Amniotic epithelial cell (primary cell): ENCODE data around the gene HSPA6.
A peak's percentile ranks its signal among the peaks of the same experiment; 100 is the strongest.
"Not testable (repeated sequence)": the region's sequence is repeated elsewhere in the genome, so short reads cannot be mapped to it uniquely, and the experiment has no call there.

Experiments used
- DNase-seq: peaks from one replicate; pipeline ENCODE4 v3.0.0-alpha.2; 2010; ENCODE audit warnings: low read depth

The HSPA6 gene

DNA sequence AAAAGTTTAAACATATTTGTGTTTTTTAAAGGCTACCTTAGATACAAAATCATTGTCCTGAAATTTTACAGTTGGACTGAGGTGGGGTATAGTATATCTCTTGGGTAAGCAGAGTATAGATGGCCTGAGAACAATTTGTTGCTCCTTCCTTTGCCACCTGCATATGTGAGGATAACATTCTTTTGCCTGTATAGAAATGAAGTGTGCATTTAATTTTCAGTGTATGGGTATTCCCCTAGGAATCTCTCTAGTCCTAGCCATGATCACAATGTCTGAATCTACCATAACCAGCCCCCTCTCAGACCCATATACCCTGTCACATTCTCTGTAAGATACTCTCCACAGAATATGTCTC lies 21.0 kb upstream of the HSPA6 start:
- no peak for DNase-seq

DNA sequence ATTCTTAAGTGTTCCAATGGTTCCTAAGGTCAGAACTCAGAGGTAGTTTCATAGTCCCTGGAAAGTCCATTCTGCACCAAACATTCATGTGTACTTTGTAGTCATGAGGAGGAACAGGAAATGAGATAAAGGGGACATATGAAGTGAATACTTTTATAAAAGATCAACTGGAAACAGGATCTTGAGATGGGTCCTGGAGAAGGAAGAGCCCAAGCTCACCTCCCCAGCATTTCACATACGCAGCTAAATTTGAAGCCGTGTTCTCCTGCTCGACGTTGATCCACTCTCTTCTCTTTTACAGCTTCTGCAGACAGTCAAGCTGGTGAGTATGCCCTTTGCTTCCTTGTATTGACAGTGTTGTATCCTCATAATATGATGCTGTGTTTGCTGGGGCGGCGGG lies 18.7 kb upstream of the HSPA6 start:
- DNase-seq = no peak

DNA sequence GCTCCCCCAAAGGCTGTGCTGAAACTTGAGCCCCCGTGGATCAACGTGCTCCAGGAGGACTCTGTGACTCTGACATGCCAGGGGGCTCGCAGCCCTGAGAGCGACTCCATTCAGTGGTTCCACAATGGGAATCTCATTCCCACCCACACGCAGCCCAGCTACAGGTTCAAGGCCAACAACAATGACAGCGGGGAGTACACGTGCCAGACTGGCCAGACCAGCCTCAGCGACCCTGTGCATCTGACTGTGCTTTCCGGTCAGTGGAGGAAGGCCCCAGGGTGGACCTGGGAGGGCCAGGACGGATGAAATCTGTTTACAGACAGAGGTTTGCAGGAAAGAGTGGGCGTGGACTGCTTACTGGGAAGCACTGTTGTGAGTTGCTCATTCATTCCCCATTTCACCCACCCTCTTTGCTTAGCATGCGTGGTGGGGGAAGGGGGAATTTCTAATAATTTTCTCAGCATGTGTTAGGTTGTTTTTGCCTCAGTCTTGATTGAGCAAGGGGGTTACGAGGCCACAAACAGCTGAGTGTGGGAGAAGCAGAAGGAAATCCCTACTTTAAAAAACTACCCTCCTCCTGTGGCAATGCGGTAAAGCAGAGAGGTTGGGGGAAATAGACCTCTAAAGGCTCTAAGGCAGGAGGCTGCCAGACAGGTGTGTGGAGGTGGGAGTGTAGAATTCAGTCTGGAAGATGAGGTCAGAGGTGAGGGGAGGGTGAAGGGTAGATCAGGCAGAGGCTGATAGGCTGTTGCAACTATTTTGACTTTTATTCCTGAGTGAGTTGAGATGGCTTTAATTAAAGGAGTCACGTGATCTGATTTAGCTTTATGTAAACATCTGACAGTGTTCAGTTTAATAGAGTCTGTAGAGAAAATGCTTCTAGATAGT lies 17.8 kb upstream of the HSPA6 start:
- peak; percentile 80 for DNase-seq

DNA sequence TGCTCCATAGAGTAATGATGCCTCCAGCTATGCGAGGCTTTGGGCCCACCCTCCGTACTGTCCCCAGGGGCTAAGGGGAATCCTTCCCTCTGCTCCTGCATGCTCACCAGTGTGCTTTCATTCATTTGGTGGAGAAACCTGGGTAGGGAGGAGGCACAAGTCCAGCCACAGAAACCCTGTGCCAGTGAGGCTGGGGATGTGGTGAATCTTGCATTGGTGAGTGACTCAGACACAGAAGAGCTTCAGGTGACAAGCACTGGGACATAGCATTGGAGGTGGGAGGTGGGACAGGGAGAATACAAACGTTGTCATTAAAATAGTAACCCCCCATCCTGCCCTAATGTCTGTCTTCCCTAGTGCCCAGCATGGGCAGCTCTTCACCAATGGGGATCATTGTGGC lies 13.9 kb upstream of the HSPA6 start:
- DNase-seq = no peak

DNA sequence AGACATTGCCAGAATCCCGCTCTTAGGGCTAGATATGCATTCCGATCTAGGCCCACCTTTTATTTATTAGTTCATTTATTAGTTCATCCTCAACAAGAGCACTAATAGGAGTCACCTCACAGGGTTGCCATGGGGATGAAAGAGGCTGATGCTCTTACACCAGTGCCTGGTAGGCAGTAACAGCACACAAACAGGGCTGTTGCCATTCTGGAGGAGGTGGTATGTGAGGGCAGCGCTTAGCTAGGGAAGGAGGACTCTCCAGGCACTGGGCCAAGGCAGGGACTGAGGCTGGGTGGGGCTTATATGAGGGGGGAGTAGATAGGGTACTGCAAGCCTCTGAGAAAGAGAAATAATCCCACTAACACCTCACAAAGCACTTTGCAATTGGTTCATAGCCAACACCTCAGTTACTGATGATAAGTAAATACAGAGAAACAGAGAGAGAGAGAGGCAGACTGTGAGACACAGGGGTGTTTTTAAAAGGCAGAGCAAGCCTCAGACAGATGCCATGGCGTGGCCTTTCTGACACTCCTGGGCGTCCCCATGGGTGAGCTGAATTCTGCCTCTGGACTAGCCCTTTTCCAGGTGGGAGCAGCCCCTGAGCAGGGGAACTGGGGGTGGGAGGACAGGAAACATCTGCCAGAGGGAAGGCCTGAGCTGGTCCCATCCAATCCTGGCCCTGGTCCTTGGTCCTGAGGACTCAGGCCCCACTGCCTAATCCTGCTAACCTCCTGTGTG lies 13.2 kb upstream of the HSPA6 start:
- peak; percentile 13 for DNase-seq

DNA sequence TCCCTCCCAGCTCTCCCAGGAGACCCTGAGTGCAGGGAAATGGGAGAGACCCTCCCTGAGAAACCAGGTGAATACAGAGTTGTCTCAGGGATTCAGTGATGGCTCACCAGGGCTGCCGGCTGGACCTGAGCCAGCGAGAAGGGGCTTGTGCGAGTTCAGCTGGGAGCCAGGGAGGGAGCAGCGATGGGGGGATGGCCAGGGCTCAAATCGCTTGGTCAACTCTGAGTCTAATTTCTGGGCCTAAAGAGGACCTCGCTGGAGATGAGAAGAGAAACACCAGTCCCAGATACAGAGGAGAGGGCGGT lies 12.6 kb upstream of the HSPA6 start:
- no peak for DNase-seq

DNA sequence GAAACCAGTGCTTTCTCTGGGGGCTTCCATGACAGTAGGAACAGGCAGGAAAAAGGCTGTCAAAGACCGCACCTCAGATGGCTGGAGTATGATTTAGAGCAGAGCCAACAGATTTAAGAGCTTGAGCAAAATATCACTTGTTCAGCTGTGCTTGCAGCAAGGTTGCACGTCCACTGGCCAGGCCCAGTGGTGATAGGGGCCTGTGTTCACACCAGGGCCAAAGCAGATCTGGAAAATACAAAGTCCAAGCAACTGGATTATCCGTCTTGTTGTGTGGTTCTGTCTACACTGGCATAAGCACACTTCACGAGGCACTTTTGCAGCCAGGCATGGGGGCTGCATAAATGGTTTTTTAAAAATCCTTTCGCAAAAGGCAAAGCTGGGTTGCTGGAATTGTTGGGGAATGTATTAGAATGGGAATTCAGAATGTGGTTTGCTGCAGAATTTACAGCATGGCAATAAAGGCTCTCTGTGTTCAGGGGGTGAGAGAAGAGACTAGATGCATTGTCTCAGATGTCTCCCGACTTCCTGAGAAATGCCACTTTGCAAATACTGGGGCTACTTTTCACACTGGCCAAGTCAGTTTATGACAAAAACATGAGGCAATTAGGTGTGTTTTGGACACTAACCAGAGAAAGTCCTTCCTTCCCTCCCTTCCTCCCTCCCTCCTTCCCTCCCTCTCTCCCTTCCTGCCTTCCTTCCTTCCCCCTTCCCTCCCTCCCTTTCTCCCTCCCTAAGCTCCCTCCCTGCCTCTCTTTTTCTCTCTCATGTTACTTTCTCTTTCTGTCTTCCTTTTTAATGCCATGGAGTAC lies 11.5 kb upstream of the HSPA6 start:
- DNase-seq = not testable (repeated sequence)

DNA sequence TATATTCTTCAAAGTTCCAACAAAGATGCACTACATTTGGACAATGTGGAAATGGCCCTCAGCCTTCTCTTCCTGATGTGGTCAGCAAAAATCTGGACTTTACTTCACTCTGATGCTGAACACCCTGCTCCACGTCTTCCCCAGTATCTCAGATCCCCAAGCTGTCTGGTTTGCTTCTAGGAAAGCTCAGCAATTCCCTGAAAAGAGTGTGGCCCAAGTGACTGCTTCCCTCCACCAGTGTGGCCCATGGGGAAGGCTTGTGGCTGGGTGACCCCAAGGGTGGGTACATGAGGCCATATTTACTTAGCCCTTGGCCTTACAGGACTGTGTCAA lies 10.9 kb upstream of the HSPA6 start:
- not testable (repeated sequence) for DNase-seq

DNA sequence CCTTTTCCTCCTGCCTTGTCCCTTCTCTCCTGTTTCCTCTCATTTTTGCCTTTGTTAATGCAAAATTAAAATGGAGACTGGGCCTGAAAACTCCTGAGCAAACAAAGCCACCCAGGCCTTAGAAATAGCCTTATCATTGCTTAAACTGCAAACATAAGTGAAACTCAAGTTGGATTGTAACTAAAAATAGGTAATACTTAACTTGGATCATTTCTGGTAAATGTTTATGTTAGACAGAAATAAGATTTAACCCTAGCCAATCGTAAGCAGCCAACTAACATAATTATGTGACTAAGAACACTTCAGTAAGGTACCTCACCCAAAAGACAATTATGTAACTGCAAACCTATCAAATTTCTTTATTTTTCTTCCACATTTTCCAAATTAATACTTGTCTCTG lies 10.4 kb upstream of the HSPA6 start:
- not testable (repeated sequence) for DNase-seq

DNA sequence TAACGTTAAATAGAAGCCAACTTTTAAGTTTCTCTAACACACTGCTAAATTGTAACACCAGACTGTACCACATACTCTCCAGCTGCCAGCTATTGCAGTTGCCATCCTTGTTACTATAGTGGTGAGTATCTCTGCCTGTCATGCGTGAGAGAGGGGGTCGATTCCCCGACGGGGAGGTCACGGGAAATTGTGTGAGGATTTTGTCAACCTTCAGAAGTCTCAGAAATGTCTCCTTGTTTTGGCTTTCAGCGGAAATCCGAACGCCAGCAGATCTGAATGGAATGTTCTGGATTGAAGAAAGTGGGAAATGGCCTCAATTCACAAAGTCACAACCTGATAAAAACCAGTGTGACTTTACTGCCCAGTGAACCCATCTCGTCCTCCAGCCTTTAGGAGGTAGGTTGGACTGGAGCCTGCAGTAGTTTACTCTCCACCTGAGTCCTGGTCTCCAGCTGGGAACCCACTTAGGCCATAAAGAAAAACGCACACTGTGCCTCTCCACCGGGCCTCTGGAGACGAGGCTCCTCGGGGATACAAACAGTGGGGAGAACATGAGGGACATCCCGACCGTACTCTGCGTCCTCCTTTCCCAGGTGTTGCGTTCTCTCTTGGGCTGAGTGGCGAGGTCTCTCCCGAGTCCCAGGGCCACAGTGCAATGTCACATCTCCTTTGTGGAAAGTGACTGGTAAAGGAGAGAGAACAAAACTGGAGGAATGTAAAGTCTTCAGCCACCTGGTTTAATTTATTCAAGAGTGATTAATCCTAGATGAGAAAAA lies 1.1 kb upstream of the HSPA6 start:
- not testable (repeated sequence) for DNase-seq

DNA sequence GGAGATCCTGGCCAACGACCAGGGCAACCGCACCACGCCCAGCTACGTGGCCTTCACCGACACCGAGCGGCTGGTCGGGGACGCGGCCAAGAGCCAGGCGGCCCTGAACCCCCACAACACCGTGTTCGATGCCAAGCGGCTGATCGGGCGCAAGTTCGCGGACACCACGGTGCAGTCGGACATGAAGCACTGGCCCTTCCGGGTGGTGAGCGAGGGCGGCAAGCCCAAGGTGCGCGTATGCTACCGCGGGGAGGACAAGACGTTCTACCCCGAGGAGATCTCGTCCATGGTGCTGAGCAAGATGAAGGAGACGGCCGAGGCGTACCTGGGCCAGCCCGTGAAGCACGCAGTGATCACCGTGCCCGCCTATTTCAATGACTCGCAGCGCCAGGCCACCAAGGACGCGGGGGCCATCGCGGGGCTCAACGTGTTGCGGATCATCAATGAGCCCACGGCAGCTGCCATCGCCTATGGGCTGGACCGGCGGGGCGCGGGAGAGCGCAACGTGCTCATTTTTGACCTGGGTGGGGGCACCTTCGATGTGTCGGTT lies 477 bp downstream of the HSPA6 start:
- DNase-seq = not testable (repeated sequence)

DNA sequence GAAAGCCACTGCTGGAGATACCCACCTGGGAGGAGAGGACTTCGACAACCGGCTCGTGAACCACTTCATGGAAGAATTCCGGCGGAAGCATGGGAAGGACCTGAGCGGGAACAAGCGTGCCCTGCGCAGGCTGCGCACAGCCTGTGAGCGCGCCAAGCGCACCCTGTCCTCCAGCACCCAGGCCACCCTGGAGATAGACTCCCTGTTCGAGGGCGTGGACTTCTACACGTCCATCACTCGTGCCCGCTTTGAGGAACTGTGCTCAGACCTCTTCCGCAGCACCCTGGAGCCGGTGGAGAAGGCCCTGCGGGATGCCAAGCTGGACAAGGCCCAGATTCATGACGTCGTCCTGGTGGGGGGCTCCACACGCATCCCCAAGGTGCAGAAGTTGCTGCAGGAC lies 981 bp downstream of the HSPA6 start:
- not testable (repeated sequence) for DNase-seq

DNA sequence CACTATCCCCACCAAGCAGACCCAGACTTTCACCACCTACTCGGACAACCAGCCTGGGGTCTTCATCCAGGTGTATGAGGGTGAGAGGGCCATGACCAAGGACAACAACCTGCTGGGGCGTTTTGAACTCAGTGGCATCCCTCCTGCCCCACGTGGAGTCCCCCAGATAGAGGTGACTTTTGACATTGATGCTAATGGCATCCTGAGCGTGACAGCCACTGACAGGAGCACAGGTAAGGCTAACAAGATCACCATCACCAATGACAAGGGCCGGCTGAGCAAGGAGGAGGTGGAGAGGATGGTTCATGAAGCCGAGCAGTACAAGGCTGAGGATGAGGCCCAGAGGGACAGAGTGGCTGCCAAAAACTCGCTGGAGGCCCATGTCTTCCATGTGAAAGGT lies 1.6 kb downstream of the HSPA6 start:
- not testable (repeated sequence) for DNase-seq

DNA sequence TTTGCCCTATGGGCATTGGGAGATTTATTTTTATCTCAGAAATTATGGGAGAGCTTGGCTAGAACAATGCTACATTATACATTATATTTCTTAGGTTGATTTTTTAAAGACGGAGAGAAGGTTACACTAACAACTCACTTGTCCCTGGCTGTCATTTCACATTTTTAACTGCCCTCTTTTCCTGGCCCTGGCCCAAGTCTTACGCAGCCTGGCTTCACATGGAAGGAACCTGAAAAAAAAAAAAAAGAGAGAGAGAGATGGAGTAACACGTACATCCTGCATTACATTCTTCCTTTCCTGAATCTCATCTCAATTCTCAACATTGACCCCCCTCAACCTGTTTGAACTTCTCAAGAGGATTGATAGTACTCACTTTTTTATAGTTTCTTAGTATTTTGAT lies 4.2 kb downstream of the HSPA6 start:
- not testable (repeated sequence) for DNase-seq

DNA sequence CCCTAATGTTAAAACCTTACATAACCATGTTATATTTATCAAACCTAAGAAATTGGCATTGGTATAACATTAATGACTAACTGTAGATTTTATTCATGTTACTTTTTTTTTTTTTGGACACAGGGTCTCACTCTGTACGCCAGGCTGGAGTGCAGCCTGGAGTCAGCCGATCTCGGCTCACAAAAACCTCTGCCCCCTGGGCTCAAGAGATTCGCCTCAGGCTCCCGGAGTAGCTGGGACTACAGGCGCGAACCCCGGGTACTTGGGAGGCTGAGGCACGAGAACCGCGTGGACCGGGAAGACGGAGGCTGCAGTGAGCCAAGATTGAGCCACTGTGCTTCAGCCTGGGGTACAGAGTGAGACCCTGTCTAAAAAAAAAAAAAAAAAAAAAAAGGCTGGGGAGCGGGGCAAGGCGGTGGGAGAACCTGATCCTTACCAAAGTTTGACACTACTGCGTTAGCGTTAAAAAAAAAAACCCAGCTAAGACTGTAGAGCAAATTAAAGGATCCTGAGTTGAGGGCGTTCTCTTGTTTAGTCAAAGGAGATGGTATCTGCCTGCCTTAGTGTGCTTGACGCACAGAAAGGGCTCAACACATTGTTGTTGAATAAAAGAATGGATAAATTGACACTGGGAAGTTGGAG lies 5.2 kb downstream of the HSPA6 start:
- DNase-seq = not testable (repeated sequence)

DNA sequence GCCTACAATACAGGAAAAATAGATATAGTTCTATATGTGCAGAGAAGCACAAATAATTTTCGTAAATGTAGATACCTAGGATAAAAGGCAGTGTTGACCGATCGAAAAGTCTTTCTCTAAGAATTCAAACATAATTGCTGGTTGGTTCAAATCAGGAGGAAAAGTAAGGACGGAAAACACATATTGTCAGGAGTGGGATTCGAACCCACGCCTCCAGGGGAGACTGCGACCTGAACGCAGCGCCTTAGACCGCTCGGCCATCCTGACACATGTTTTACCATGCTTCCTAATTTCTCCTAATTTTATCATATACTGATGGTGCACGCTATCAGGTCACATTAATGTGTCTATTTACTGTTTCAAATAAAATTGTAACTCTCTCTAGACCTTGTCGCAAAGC lies 5.8 kb downstream of the HSPA6 start:
- DNase-seq = peak; percentile 65

DNA sequence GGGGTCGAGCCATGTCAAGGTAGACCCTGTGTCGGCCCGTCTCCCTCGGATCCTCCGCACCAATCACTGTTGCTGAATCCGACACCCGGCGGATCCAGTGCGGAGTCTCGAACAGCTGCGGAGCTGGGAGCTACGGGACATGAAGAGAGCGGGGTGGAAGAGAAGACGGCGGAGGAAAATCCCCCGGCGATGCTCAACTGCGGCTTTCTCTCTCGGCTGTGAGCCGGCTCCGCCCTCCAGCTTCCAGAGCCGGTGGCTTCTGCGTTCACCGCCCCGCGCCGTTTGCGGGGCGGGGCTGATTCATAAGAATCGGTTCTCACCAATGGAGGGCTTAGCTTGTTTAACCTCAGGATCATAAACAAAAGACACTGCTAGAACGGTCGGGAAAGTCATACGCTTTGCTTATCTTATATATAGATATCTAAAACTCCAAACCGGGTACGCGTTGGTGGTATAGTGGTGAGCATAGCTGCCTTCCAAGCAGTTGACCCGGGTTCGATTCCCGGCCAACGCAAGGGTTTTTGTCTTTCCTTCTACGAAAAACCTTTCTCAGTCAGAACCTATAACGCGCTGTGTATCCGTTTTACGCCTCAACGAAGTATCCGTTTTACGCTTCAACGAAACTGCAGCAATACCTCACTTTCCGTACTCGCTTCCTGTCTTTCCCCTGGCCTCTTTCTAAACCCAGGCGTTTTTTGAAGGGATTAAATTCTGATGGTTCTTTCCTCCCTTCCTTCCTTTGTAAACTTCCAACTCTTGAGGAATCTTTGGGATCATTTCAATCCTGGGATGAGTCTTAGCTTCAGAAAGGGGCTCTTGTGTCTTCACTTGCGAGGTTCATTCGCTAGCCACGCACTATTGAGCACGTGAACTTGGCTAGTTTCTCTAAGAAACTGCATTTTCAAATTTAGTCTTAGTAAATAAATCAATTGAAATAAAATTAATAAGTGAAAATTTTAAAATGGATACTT lies 6.6 kb downstream of the HSPA6 start:
- peak; percentile 93 for DNase-seq

DNA sequence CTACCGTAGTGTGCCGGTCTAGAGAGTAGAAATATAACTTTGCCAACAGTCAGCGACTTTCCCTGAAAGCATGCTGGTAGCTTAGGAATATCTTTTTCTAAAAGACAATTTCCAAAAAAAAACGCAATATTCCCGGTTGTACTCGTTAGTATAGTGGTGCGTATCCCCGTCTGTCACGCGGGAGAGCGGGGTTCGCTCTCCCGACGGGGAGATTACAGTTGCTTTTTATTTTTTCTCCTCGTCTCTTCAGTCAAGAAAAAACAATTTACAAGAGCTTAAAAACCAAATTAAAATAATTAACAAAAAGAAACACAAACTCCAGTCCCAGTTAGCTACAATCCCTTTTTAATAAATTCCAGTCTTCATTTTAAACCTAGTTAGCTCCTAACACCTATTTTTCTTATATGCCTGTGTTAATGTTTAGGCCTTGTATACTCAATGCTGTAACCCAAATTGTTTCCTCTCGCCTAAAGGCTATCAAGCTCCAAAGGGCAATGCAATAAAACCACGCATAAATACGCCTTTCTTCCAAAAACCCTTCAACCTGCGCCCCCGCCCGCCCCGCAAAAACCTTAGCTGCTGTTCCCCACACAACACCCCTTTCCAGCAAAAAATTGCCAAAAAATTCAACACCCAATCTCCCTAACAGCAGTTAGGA lies 7.8 kb downstream of the HSPA6 start:
- peak; percentile 19 for DNase-seq
